Astrocyte (in vitro differentiated cells and primary cell): ENCODE data around the gene SERPINB6.

ENCODE experiments used
- CTCF ChIP-seq: IDR thresholded peaks from 2 replicates; pipeline ENCODE4 v1.5.1; 2011; ENCODE audit warnings: low read depth, mild to moderate bottlenecking, inconsistent platforms, low read length, moderate library complexity; ENCODE audit not compliant: insufficient read depth
- EZH2 ChIP-seq: IDR thresholded peaks from 2 replicates; pipeline ENCODE4 v1.6.1; 2012; ENCODE audit warnings: mild to moderate bottlenecking, low read length, inconsistent platforms; ENCODE audit not compliant: insufficient read depth

DNA sequence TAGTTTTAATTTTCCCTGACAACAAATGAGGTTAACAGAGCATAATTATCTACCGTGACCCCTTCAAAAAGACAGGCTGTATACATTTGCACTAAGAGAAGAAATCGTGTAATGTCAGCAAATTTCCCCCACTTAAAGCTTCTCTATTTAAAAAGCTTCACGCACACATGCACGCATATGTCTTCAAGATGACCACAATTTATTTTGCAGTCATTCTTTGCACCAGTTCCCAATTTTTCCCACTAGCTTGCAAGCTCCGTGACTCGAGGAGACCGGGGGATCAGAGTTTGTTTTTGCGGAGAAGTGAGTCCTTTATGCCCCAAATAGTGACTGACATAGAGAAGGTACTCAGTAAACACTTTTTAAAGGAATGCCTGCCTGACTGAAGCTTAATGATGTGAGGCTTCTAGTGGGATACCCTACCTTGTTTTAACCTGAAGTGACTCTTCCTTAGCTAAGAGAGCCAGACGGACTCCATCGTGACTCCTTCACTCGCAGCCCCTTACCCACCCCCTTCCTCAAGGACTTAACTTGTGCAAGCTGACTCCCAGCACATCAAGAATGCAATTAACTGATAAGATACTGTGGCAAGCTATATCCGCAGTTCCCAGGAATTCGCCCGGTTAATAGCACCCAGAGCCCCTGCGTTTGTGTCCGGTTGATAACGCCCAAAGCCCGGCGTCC lies 19.0 kb upstream of the SERPINB6 start:
- no peak for TF ChIP-seq EZH2
- TF ChIP-seq CTCF, result no peak
